ENCODE data around the gene CNTNAP2. TPM values are rescaled to one million over a fixed set of nuclear protein-coding genes. Genes with fewer than 3 reads are reported as not detected.
A peak's percentile ranks its signal among the peaks of the same experiment; 100 is the strongest.
"Not testable (repeated sequence)": the region's sequence is repeated elsewhere in the genome, so short reads cannot be mapped to it uniquely, and the experiment has no call there.

The CNTNAP2 gene
- total and polyA plus RNA-seq, 2 of the 13 experiments (the other 11 are each of a cell fraction or from before 2014, with no cell fraction given): 0.40 to 0.42 TPM

DNA sequence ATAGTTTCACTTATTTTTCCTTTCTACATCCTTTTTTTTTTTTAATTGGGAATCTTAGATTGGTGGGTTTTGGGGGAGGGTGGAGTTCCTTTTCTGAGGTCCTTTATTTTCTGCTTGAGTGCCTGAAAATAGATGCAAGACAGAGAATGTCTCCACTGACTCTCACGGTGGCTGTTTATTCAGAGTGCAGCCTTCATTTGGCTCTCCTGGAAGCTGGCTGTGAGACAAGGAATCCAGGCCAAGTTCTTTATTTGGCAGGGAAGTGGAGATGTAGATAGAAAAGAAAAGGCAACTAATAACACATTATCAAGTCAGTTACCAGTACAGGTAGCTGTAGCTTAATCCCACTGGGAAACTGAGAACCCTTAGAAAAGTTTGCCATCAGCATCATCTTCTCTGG lies 118.6 kb downstream of the CNTNAP2 start (continued):
- no peak for TF ChIP-seq ZNF839 (CRISPR knock-in tag; IDR thresholded peaks at IDR 0.05; ENCODE audit: borderline replicate concordance)
- TF ChIP-seq ZNF510 (CRISPR knock-in tag; IDR thresholded peaks at IDR 0.05; ENCODE audit: low read depth): no peak
- no peak for TF ChIP-seq ZNF136 (CRISPR knock-in tag; IDR thresholded peaks at IDR 0.05; ENCODE audit: low read depth)
- TF ChIP-seq YEATS4 (CRISPR knock-in tag; IDR thresholded peaks at IDR 0.05; ENCODE audit: borderline replicate concordance): no peak

GRCh38 chr7:146242661-146243060 lies 126.1 kb downstream of the CNTNAP2 start:
- Histone ChIP-seq H3K27ac (ENCODE audit: extremely low read length, insufficient read depth, low read length) (no peak overlapping the region), H3K9ac (ENCODE audit: insufficient read depth, low read depth, low read length) (no peak overlapping the region), H3K27me3 (ENCODE audit: control insufficient read depth in 1 of 2, insufficient read depth in 2 of 2, low read length in 2 of 2) (no peaks in the 10 kb centered on the region), H3K9me3 (ENCODE audit: low read length) (peaks cover 25% of the 10 kb centered on the region), H3K36me3 (replicated peaks in 1 of 2; ENCODE audit: control insufficient read depth in 1 of 2, insufficient read depth in 2 of 2, low read length in 2 of 2) (no peaks in the 10 kb centered on the region), H3K4me1 (ENCODE audit: insufficient read depth, low read length) (no peaks in the 10 kb centered on the region), H2AFZ (ENCODE audit: low read length) (no peak overlapping the region), H3K4me2 (ENCODE audit: low read depth, low read length) (no peak overlapping the region), H4K20me1 (ENCODE audit: insufficient read depth, low read length) (no peaks in the 10 kb centered on the region), H3K79me2 (ENCODE audit: insufficient read depth, low read length) (no peaks in the 10 kb centered on the region), H3K4me3 (replicated peaks in 1 of 3; ENCODE audit: insufficient read depth in 1 of 3, low read depth in 2 of 3, low read length in 3 of 3) (no peak overlapping the region)
- DNase-seq (ENCODE audit: low spot score) (no peak), FAIRE-seq (no peak), ATAC-seq (no peak)
- in situ Hi-C loops (cut with HindIII; ENCODE audit: extremely low pct_ligation_motif_present, low pct_unique_long_range_greater_than_20kb) (no loop called here), intact Hi-C loops (cut with micrococcal nuclease; ENCODE audit: unreplicated experiment) (no loop called here)
- ChIA-PET CTCF (ENCODE audit: low intra/inter-chr PET ratio, low total read pairs) (no interaction called here), POLR2A (no interaction called here)
- no peak for TF ChIP-seq MXD4 (CRISPR knock-in tag; IDR thresholded peaks at IDR 0.05)
- TF ChIP-seq IRX3 (CRISPR knock-in tag; IDR thresholded peaks at IDR 0.05; ENCODE audit: borderline replicate concordance, low read depth): no peak
- TF ChIP-seq NR2C2 (CRISPR knock-in tag; IDR thresholded peaks at IDR 0.05; ENCODE audit: borderline replicate concordance): no peak
- peak; percentile 84 for TF ChIP-seq ATF7 (IDR thresholded peaks at IDR 0.05)
- no peak for TF ChIP-seq ATF7 (CRISPR knock-in tag; IDR thresholded peaks at IDR 0.05)
- no peak for TF ChIP-seq EZH2 (conservative IDR thresholded peaks at IDR 0.05; ENCODE audit: low read depth, low read length)
- no peak for TF ChIP-seq FOXP1 (IDR thresholded peaks at IDR 0.05)
- TF ChIP-seq FOXP1 (CRISPR knock-in tag; IDR thresholded peaks at IDR 0.05): no peak
- TF ChIP-seq TAF1 (CRISPR knock-in tag; IDR thresholded peaks at IDR 0.05): no peak
- no peak for TF ChIP-seq ETV5 (CRISPR knock-in tag; IDR thresholded peaks at IDR 0.05; ENCODE audit: borderline replicate concordance)
- no peak for TF ChIP-seq RFX3 (CRISPR knock-in tag; IDR thresholded peaks at IDR 0.05)
- BruUV-seq (replicated peaks): no TSS peak

DNA sequence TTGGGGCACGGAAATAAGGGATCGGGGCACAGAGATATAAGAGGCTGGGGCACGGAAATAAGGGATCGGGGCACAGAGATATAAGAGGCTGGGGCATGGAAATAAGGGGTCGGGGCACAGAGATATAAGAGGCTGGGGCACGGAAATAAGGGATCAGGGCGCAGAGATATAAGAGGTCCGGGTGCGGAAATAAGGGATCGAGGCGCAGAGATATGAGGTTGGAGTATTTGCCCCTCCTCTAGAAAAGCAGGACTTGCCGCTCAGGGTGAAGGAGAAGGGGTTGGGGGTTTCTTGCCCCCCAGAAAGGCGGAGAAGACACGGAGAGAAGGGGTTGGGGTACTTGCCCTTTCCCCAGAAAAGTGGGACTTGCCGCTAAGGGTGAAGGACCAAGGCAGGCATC lies 131.4 kb downstream of the CNTNAP2 start:
- H3K4me3 ChIP-seq (replicated peaks in 1 of 3; ENCODE audit: insufficient read depth in 1 of 3, low read depth in 2 of 3, low read length in 3 of 3); intact Hi-C loops (cut with micrococcal nuclease; ENCODE audit: unreplicated experiment); POLR2A ChIA-PET; CTCF ChIA-PET (ENCODE audit: low intra/inter-chr PET ratio, low total read pairs); BruUV-seq (replicated peaks); H3K4me2 ChIP-seq (ENCODE audit: low read depth, low read length); H2AFZ ChIP-seq (ENCODE audit: low read length); H3K79me2 ChIP-seq (ENCODE audit: insufficient read depth, low read length); H3K36me3 ChIP-seq (replicated peaks in 1 of 2; ENCODE audit: control insufficient read depth in 1 of 2, insufficient read depth in 2 of 2, low read length in 2 of 2); DNase-seq (ENCODE audit: low spot score); H3K27me3 ChIP-seq (ENCODE audit: control insufficient read depth in 1 of 2, insufficient read depth in 2 of 2, low read length in 2 of 2); H3K4me1 ChIP-seq (ENCODE audit: insufficient read depth, low read length); in situ Hi-C loops (cut with HindIII; ENCODE audit: extremely low pct_ligation_motif_present, low pct_unique_long_range_greater_than_20kb); H3K27ac ChIP-seq (ENCODE audit: extremely low read length, insufficient read depth, low read length); H3K9ac ChIP-seq (ENCODE audit: insufficient read depth, low read depth, low read length); ATAC-seq; H4K20me1 ChIP-seq (ENCODE audit: insufficient read depth, low read length); FAIRE-seq: not testable (repeated sequence)
- 37% methylated on average over 15 of the region's 15 CpGs for WGBS (ENCODE audit: low lambda C conversion rate)
- peaks cover 23% of the 10 kb centered on the region for H3K9me3 ChIP-seq (ENCODE audit: low read length)

DNA sequence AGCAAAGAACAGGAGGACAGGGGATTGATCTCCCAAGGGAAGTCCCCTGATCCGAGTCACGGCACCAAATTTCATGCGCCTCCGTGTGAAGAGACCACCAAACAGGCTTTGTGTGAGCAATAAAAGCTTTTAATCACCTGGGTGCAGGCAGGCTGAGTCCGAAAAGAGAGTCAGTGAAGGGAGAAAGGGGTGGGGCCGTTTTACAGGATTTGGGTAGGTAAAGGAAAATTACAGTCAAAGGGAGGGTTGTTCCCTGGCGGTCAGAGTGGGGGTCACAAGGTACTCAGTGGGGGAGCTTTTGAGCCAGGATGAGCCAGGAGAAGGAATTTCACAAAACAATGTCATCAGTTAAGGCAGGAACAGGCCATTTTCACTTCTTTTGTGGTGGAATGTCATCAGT lies 132.1 kb downstream of the CNTNAP2 start:
- H3K79me2 ChIP-seq (ENCODE audit: insufficient read depth, low read length); H3K9ac ChIP-seq (ENCODE audit: insufficient read depth, low read depth, low read length); H3K27me3 ChIP-seq (ENCODE audit: control insufficient read depth in 1 of 2, insufficient read depth in 2 of 2, low read length in 2 of 2); intact Hi-C loops (cut with micrococcal nuclease; ENCODE audit: unreplicated experiment); FAIRE-seq; H3K4me1 ChIP-seq (ENCODE audit: insufficient read depth, low read length); ATAC-seq; H3K4me2 ChIP-seq (ENCODE audit: low read depth, low read length); POLR2A ChIA-PET; H4K20me1 ChIP-seq (ENCODE audit: insufficient read depth, low read length); H3K27ac ChIP-seq (ENCODE audit: extremely low read length, insufficient read depth, low read length); CTCF ChIA-PET (ENCODE audit: low intra/inter-chr PET ratio, low total read pairs); BruUV-seq (replicated peaks); DNase-seq (ENCODE audit: low spot score); H3K36me3 ChIP-seq (replicated peaks in 1 of 2; ENCODE audit: control insufficient read depth in 1 of 2, insufficient read depth in 2 of 2, low read length in 2 of 2); H3K4me3 ChIP-seq (replicated peaks in 1 of 3; ENCODE audit: insufficient read depth in 1 of 3, low read depth in 2 of 3, low read length in 3 of 3); in situ Hi-C loops (cut with HindIII; ENCODE audit: extremely low pct_ligation_motif_present, low pct_unique_long_range_greater_than_20kb); H2AFZ ChIP-seq (ENCODE audit: low read length): not testable (repeated sequence)
- H3K9me3 ChIP-seq (ENCODE audit: low read length): peaks cover 31% of the 10 kb centered on the region
- WGBS (ENCODE audit: low lambda C conversion rate): 7% methylated on average over 7 of the region's 7 CpGs
